ENCODE measurements around the gene TRIM37.

Gene TRIM37

GRCh38 chr17:59126809-59127417, 20.2 kb upstream of the TRIM37 start:
- TF ChIP-seq, protein P1, sequence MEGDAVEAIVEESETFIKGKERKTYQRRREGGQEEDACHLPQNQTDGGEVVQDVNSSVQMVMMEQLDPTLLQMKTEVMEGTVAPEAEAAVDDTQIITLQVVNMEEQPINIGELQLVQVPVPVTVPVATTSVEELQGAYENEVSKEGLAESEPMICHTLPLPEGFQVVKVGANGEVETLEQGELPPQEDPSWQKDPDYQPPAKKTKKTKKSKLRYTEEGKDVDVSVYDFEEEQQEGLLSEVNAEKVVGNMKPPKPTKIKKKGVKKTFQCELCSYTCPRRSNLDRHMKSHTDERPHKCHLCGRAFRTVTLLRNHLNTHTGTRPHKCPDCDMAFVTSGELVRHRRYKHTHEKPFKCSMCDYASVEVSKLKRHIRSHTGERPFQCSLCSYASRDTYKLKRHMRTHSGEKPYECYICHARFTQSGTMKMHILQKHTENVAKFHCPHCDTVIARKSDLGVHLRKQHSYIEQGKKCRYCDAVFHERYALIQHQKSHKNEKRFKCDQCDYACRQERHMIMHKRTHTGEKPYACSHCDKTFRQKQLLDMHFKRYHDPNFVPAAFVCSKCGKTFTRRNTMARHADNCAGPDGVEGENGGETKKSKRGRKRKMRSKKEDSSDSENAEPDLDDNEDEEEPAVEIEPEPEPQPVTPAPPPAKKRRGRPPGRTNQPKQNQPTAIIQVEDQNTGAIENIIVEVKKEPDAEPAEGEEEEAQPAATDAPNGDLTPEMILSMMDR (IDR thresholded peaks at IDR 0.05): no peak

DNA sequence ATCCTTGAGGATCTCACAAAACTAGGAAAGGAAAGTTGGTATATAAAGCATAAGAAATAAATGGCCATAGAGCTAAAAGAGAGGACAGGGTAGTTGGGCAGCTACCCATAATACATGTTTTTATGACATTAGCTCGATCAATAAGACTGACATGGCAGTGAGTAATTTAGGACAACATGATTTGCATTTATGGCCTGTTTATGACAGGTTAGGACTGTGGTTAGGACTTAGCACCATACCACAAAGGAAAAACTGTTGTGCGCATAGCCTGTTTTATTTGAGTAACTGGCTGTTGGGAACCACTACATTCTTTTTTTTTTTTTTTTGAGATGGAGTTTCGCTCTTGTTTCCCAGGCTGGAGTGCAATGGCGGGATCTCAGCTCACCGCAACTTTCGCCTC, 18.0 kb upstream of the TRIM37 start:
- TF ChIP-seq, protein P1 (IDR thresholded peaks at IDR 0.05): no peak

DNA sequence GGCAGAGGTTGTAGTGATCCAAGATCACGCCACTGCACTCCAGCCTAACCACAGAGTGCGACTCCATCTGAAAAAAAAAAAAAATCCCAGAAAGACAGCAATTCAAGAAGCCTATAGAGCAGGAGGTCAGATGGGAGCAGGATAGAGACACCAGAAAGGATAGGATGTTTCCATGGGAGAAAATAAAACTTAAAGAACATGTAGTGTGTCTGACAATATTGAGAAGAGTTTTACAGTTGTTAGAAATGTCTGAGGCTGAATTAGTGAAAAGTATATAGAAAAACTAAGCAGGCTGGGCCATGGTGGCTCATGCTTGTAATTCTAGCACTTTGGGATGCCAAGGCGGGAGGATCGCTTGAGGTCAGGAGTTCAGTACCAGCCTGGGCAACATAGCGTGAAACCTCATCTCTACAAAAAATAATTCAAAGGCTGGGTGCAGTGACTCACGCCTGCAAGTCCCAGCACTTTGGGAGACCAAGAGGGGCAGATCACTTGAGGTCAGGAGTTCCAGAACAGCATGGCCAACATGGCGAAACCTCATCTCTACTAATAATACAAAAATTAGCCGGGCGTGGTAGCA, 15.3 kb upstream of the TRIM37 start:
- TF ChIP-seq, protein P1 (IDR thresholded peaks at IDR 0.05): no peak

- TF ChIP-seq, protein P1 (IDR thresholded peaks at IDR 0.05): no peak
These were observed 8.8 kb upstream of the TRIM37 start for GRCh38 chr17:59115474-59115873.

DNA sequence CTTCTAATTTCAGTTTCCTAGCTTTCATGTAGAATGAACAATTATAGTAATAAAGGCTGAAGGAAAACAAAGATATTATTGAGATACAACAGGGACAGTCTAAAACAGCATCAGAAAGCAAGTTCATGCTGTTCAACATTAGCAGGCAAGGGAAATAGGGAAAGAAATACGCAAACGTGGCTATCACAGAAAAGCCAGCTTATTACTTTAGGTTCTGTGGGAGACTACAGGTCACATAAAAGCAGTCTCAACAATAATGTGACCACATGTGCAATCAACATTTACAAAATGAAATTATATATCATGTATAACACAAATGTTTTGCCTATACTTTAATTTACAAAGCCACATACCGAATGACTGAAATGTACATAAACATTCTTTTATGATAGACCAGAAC, 4.9 kb upstream of the TRIM37 start:
- TF ChIP-seq, protein P1 (IDR thresholded peaks at IDR 0.05): no peak

GRCh38 chr17:59110973-59111372, 4.3 kb upstream of the TRIM37 start:
- TF ChIP-seq, protein P1 (IDR thresholded peaks at IDR 0.05): no peak

- TF ChIP-seq, protein P1 (IDR thresholded peaks at IDR 0.05): no peak
These were observed 1.9 kb upstream of the TRIM37 start for GRCh38 chr17:59108400-59109102.
